HG02973 (cell line): ENCODE data around the gene PTPRF.

Experiments used
- ATAC-seq: cut with Tn5 transposase; IDR thresholded peaks from one replicate; pipeline ENCODE4 v1.9.1; 2021; ENCODE audit warnings: moderate library complexity; ENCODE audit not compliant: unreplicated experiment

The PTPRF gene

GRCh38 chr1:43576521-43576920 is 45.8 kb downstream of the PTPRF start:
- no peak for ATAC-seq

- ATAC-seq: no peak
Measured at GRCh38 chr1:43577655-43578542, 47.2 kb downstream of the PTPRF start.

- ATAC-seq: no peak
Measured at GRCh38 chr1:43580039-43580438, 49.4 kb downstream of the PTPRF start.

- no peak for ATAC-seq
Measured at GRCh38 chr1:43582162-43582566, 51.5 kb downstream of the PTPRF start.

GRCh38 chr1:43583058-43583457 is 52.4 kb downstream of the PTPRF start:
- ATAC-seq: no peak

GRCh38 chr1:43584204-43584603 is 53.5 kb downstream of the PTPRF start:
- ATAC-seq: no peak

- no peak for ATAC-seq
Measured at GRCh38 chr1:43585557-43585956, 54.9 kb downstream of the PTPRF start.

GRCh38 chr1:43586136-43586731 is 55.6 kb downstream of the PTPRF start:
- no peak for ATAC-seq

GRCh38 chr1:43587001-43587400 is 56.3 kb downstream of the PTPRF start:
- ATAC-seq: no peak

- ATAC-seq: no peak
Measured at GRCh38 chr1:43587594-43587993, 56.9 kb downstream of the PTPRF start.

GRCh38 chr1:43588592-43588991 is 57.9 kb downstream of the PTPRF start:
- ATAC-seq: no peak

- ATAC-seq: no peak
Measured at GRCh38 chr1:43590388-43590925, 59.8 kb downstream of the PTPRF start.

GRCh38 chr1:43591181-43591580 is 60.5 kb downstream of the PTPRF start:
- ATAC-seq: no peak

- no peak for ATAC-seq
Measured at GRCh38 chr1:43592051-43592665, 61.5 kb downstream of the PTPRF start.

- ATAC-seq: no peak
Measured at GRCh38 chr1:43592974-43593683, 62.4 kb downstream of the PTPRF start.

- ATAC-seq: no peak
Measured at GRCh38 chr1:43596579-43596978, 65.9 kb downstream of the PTPRF start.

- no peak for ATAC-seq
Measured at GRCh38 chr1:43597028-43597427, 66.3 kb downstream of the PTPRF start.

- ATAC-seq: no peak
Measured at GRCh38 chr1:43597721-43598120, 67.0 kb downstream of the PTPRF start.

GRCh38 chr1:43598622-43599021 is 67.9 kb downstream of the PTPRF start:
- ATAC-seq: no peak

GRCh38 chr1:43600033-43601020 is 69.6 kb downstream of the PTPRF start:
- ATAC-seq: no peak
